Naive thymus-derived CD4-positive, alpha-beta T cell (primary cell): ENCODE results near the gene DHRS4L2. TPM values are rescaled to one million over a fixed set of nuclear protein-coding genes. Genes with fewer than 3 reads are reported as not detected.
"Not testable (repeated sequence)": the region's sequence is repeated elsewhere in the genome, so short reads cannot be mapped to it uniquely, and the experiment has no call there.

Source experiments
- ATAC-seq: fragments of 150-1000 bp; cut with Tn5 transposase; 2 replicates; pipeline ENCODE4 v1.10.0; 2021; ENCODE audit warnings: mild to moderate bottlenecking, moderate library complexity
- CTCF ChIA-PET: fragments of 350-600 bp; sonication (Branson Sonifier 250); formaldehyde crosslinking; loops from one replicate; lab custom pipeline; 2021; ENCODE audit warnings: antibody characterized with exemption; lab: Charles Lee
- POLR2A ChIA-PET: fragments of 350-600 bp; sonication (Branson Sonifier 250); formaldehyde crosslinking; loops from one replicate; lab custom pipeline; 2021; ENCODE audit warnings: antibody characterized with exemption, inconsistent platforms; lab: Charles Lee
- DNase-seq, 9 donors: peaks; one replicate each; pipeline versions ENCODE4 v3.0.0 to v3.0.0-alpha.2; 2020 to 2022; ENCODE audit warnings: mixed read lengths in 1 of 9
- H3K27ac ChIP-seq: one replicate; pipeline ENCODE4 v1.7.0; 2013; ENCODE audit warnings: mild to moderate bottlenecking, low read depth, low read length, moderate library complexity
- H3K27me3 ChIP-seq, 2 donors: one replicate each; pipeline ENCODE4 v1.7.0; 2013; ENCODE audit warnings: low read length in 2 of 2, mild to moderate bottlenecking in 2 of 2, moderate library complexity in 2 of 2; ENCODE audit not compliant: control insufficient read depth in 2 of 2, insufficient read depth in 2 of 2
- H3K36me3 ChIP-seq, 3 experiments: 1 replicate in 2 of 3; 2 replicates in 1 of 3; pipeline ENCODE4 v1.7.0; 2013; ENCODE audit warnings: low read length in 3 of 3, mild to moderate bottlenecking in 3 of 3, moderate library complexity in 1 of 3; ENCODE audit not compliant: insufficient read depth in 3 of 3, control insufficient read depth in 2 of 3
- H3K4me1 ChIP-seq, 2 donors: one replicate each; pipeline ENCODE4 v1.7.0; 2013; ENCODE audit warnings: low read length in 2 of 2, mild to moderate bottlenecking in 2 of 2, moderate library complexity in 1 of 2; ENCODE audit not compliant: control insufficient read depth in 2 of 2, insufficient read depth in 2 of 2
- H3K4me3 ChIP-seq: 2 replicates; pipeline ENCODE4 v1.7.0; 2013; ENCODE audit warnings: mild to moderate bottlenecking, low read length
- H3K9me3 ChIP-seq, 3 experiments: 1 replicate in 2 of 3; 2 replicates in 1 of 3; pipeline ENCODE4 v1.7.0; 2013; ENCODE audit warnings: low read length in 3 of 3; ENCODE audit not compliant: control insufficient read depth in 2 of 3
- H3K27ac Mint-ChIP-seq, 9 donors: one replicate each; pipeline ENCODE4 v1.8.0; 2020 to 2022; ENCODE audit warnings: mixed read lengths in 9 of 9, mild to moderate bottlenecking in 8 of 9, moderate library complexity in 5 of 9, inconsistent platforms in 2 of 9
- H3K27me3 Mint-ChIP-seq, 5 donors: one replicate each; pipeline ENCODE4 v1.8.0; 2021 to 2022; ENCODE audit warnings: mixed read lengths in 5 of 5, mild to moderate bottlenecking in 1 of 5
- H3K36me3 Mint-ChIP-seq, 5 donors: one replicate each; pipeline ENCODE4 v1.8.0; 2020 to 2022; ENCODE audit warnings: mixed read lengths in 5 of 5, mild to moderate bottlenecking in 3 of 5, inconsistent platforms in 1 of 5
- H3K4me1 Mint-ChIP-seq, 7 donors: one replicate each; pipeline ENCODE4 v1.8.0; 2020 to 2022; ENCODE audit warnings: mixed read lengths in 7 of 7, mild to moderate bottlenecking in 3 of 7, inconsistent platforms in 1 of 7
- H3K4me3 Mint-ChIP-seq, 10 donors: one replicate each; pipeline ENCODE4 v1.8.0; 2020 to 2022; ENCODE audit warnings: mild to moderate bottlenecking in 10 of 10, mixed read lengths in 10 of 10, moderate library complexity in 6 of 10, inconsistent platforms in 2 of 10
- H3K9me3 Mint-ChIP-seq, 11 donors: one replicate each; pipeline ENCODE4 v1.8.0; 2020 to 2022; ENCODE audit warnings: mixed read lengths in 11 of 11, mild to moderate bottlenecking in 4 of 11, inconsistent platforms in 1 of 11, moderate library complexity in 1 of 11
- intact Hi-C, 2 donors: fragments of 100-400 bp; cut with micrococcal nuclease; formaldehyde crosslinking; loops; one replicate each; pipeline ENCODE4 v1.15.1; 2023
- polyA plus RNA-seq, 2 donors: library from polyadenylated mRNA; unstranded; fragments of 300-500 nt; fragmentation: Illumina TruSeq; gene quantifications; one replicate each; pipeline ENCODE4 v1.2.3, GENCODE V29; 2021
- total RNA-seq, 6 experiments: library from RNA in 5 of 6; stranded (reverse) in 5 of 6; gene quantifications; 1 replicate in 5 of 6; 2 replicates in 1 of 6; pipeline ENCODE4 v1.2.3 and lab custom pipeline; 2021 to 2026

The DHRS4L2 gene
- total and polyA plus RNA-seq, 7 experiments from 2014 or later, result 11.0 to 25.7 (median 16.8) TPM

DNA sequence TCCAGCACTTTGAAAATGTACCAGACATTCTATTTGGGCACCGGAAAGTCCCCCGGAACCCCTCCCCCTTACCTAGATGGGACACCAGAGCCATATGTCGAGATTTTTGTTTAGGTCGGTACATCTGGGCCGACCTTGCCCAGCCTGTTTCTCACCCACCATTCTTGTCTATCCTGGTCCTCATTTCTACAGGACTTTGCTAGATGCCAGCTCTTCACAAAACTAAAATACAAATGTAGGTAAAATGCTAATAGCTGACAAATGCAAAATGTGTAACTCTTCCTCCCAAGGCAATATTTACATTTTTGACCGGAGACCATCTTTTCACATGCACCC lies 34.5 kb upstream of the DHRS4L2 start:
- intact Hi-C loops, result loop anchor here (1.0 to 10.0 kb wide), 6 partner anchors 51 to 632 kb away; partner anchors contain the start of gene PABPN1 (in 1 of the 2)
- H3K9me3 Mint-ChIP-seq, H3K9me3 ChIP-seq, H3K36me3 ChIP-seq, H3K27me3 Mint-ChIP-seq, H3K27me3 ChIP-seq, DNase-seq: not testable (repeated sequence)
- Mint-ChIP-seq H3K4me1 (peaks cover 17 to 30% (median 27%) of the 10 kb centered on the region in 7 donors), H3K27ac (peak overlapping the region; percentile 70 to 94 (median 89)), H3K36me3 (peaks cover 0 to 30% (median 19%) of the 10 kb centered on the region in 5 donors), H3K4me3 (peak overlapping the region; percentile 94 to 100 (median 98))
- Histone ChIP-seq H3K4me1 (peaks cover 8 to 17% of the 10 kb centered on the region in 2 donors), H3K27ac (peak overlapping the region; percentile 80), H3K4me3 (peak overlapping the region; percentile 77)
- ATAC-seq, result peak; percentile 5
- ChIA-PET CTCF (interaction anchor here (0.8 to 1.5 kb wide), 6 partner anchors 17 to 387 kb away, joined by 3 to 6 read pairs (median 3); partner anchors contain the start of gene AP1G2), POLR2A (interaction anchor here (1.2 kb wide), 1 partner anchor 54 kb away, joined by 3 read pairs; no protein-coding TSS in a partner anchor)

- H3K27me3 Mint-ChIP-seq, H3K4me3 Mint-ChIP-seq, H3K9me3 Mint-ChIP-seq, H3K9me3 ChIP-seq, H3K27ac Mint-ChIP-seq, DNase-seq, H3K4me3 ChIP-seq, H3K36me3 ChIP-seq, ATAC-seq, H3K27ac ChIP-seq, H3K27me3 ChIP-seq: not testable (repeated sequence)
- H3K4me1 Mint-ChIP-seq, result peaks cover 17 to 30% (median 27%) of the 10 kb centered on the region in 7 donors
- peaks cover 0 to 27% (median 17%) of the 10 kb centered on the region in 5 donors for H3K36me3 Mint-ChIP-seq
- CTCF ChIA-PET, result interaction anchor here (0.8 to 1.5 kb wide), 5 partner anchors 18 to 388 kb away, joined by 3 to 6 read pairs (median 3); partner anchors contain the start of gene AP1G2
- intact Hi-C loops, result loop anchor here (1.0 to 10.0 kb wide), 6 partner anchors 50 to 633 kb away; partner anchors contain the start of gene PABPN1 (in 1 of the 2)
- peaks cover 8 to 17% of the 10 kb centered on the region in 2 donors for H3K4me1 ChIP-seq
- POLR2A ChIA-PET, result interaction anchor here (1.2 kb wide), 1 partner anchor 53 kb away, joined by 3 read pairs; no protein-coding TSS in a partner anchor
These were observed 33.8 kb upstream of the DHRS4L2 start for GRCh38 chr14:23954965-23955364.

- ATAC-seq, H3K27me3 ChIP-seq, CTCF ChIA-PET, DNase-seq, H3K4me3 ChIP-seq, H3K27me3 Mint-ChIP-seq, H3K27ac Mint-ChIP-seq, POLR2A ChIA-PET, H3K9me3 Mint-ChIP-seq, H3K36me3 ChIP-seq, H3K4me3 Mint-ChIP-seq, H3K9me3 ChIP-seq, H3K27ac ChIP-seq: not testable (repeated sequence)
- H3K4me1 Mint-ChIP-seq, result peaks cover 18 to 30% (median 27%) of the 10 kb centered on the region in 7 donors
- H3K36me3 Mint-ChIP-seq, result peaks cover 0 to 25% (median 13%) of the 10 kb centered on the region in 5 donors
- peaks cover 8 to 17% of the 10 kb centered on the region in 2 donors for H3K4me1 ChIP-seq
- intact Hi-C loops, result loop anchor here (2.0 to 10.0 kb wide), 2 partner anchors 49 to 323 kb away; no protein-coding TSS in a partner anchor
These were observed 32.9 kb upstream of the DHRS4L2 start for GRCh38 chr14:23955811-23956210.

GRCh38 chr14:23957913-23958569 lies 30.7 kb upstream of the DHRS4L2 start:
- H3K9me3 ChIP-seq, H3K4me1 ChIP-seq, H3K27me3 ChIP-seq, DNase-seq, CTCF ChIA-PET, H3K36me3 ChIP-seq, H3K27ac ChIP-seq, H3K9me3 Mint-ChIP-seq, H3K27ac Mint-ChIP-seq, H3K4me3 Mint-ChIP-seq, ATAC-seq, H3K4me3 ChIP-seq, H3K27me3 Mint-ChIP-seq: not testable (repeated sequence)
- Mint-ChIP-seq H3K4me1 (peaks cover 8 to 12% (median 11%) of the 10 kb centered on the region in 7 donors), H3K36me3 (peaks cover 0 to 20% (median 8%) of the 10 kb centered on the region in 5 donors)
- intact Hi-C loops, result loop anchor here in 1 of 2 donors (10.0 kb wide), 1 partner anchor 47 kb away; no protein-coding TSS in a partner anchor
- POLR2A ChIA-PET, result interaction anchor here (0.6 kb wide), 1 partner anchor 326 kb away, joined by 6 read pairs; no protein-coding TSS in a partner anchor

DNA sequence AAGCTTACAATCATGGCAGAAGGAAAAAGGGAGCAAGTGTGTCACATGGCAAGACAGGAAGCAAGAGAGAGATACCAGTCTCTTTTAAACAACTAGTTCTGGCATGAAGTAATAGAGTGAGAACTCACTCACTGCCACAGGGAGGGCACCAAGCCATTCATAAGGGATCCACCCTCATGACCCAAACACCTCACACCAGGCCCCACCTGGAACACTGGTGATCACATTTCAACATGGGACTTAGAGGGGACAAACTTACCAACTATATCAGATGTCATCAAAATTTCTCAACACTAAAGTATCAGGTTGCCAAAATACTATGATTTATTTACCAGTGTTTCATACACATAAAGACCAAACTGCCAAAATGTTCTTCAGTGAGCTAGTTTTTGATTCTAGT lies 27.8 kb upstream of the DHRS4L2 start:
- H3K27me3 Mint-ChIP-seq, H3K27me3 ChIP-seq, H3K9me3 Mint-ChIP-seq, H3K27ac ChIP-seq, POLR2A ChIA-PET, H3K36me3 ChIP-seq, ATAC-seq, DNase-seq, H3K4me1 Mint-ChIP-seq, CTCF ChIA-PET, intact Hi-C loops, H3K4me1 ChIP-seq, H3K4me3 Mint-ChIP-seq, H3K4me3 ChIP-seq, H3K9me3 ChIP-seq: not testable (repeated sequence)
- peak overlapping the region in 1 of 9 donors; percentile 36 for H3K27ac Mint-ChIP-seq
- peaks cover 0 to 17% (median 6%) of the 10 kb centered on the region in 5 donors for H3K36me3 Mint-ChIP-seq

DNA sequence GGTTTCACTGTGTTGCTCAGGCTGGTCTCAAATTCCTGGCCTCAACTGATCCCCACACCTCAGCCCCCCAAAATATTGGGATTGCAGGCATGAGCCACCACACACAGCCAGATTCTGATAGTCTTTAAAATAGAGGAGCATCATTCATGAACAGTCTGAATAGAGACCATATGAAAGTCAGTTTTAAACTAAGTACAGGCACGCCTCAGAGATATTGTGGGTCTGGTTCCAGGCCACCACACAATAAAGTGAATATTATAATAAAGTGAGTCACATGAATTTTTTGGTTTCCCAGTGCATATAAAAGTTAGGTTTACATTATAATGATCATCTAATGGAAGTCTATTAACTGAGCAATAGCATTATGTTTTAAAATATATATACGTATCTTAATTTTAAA lies 27.0 kb upstream of the DHRS4L2 start:
- H3K36me3 ChIP-seq, ATAC-seq, H3K27ac ChIP-seq, CTCF ChIA-PET, H3K4me1 Mint-ChIP-seq, POLR2A ChIA-PET, H3K9me3 ChIP-seq, intact Hi-C loops, H3K27me3 ChIP-seq, DNase-seq, H3K9me3 Mint-ChIP-seq, H3K27ac Mint-ChIP-seq, H3K4me1 ChIP-seq, H3K4me3 ChIP-seq, H3K27me3 Mint-ChIP-seq, H3K4me3 Mint-ChIP-seq: not testable (repeated sequence)
- H3K36me3 Mint-ChIP-seq, result peaks cover 0 to 11% (median 4%) of the 10 kb centered on the region in 5 donors
